GM12875 (cell line): ENCODE results near the gene KIF25.
A peak's percentile ranks its signal among the peaks of the same experiment; 100 is the strongest.
"Not testable (repeated sequence)": the region's sequence is repeated elsewhere in the genome, so short reads cannot be mapped to it uniquely, and the experiment has no call there.

Source experiments
- H3K4me3 ChIP-seq: one replicate; pipeline ENCODE4 v1.5.1; 2011; ENCODE audit warnings: low read depth, low read length, control low read depth
- TF ChIP-seq, protein P1 (sequence below): IDR thresholded peaks from 2 replicates; pipeline ENCODE4 v1.5.1; 2011; ENCODE audit warnings: low read depth, mild to moderate bottlenecking, control low read depth, inconsistent platforms, low read length, moderate library complexity, borderline replicate concordance; ENCODE audit not compliant: insufficient read depth

Gene KIF25

DNA sequence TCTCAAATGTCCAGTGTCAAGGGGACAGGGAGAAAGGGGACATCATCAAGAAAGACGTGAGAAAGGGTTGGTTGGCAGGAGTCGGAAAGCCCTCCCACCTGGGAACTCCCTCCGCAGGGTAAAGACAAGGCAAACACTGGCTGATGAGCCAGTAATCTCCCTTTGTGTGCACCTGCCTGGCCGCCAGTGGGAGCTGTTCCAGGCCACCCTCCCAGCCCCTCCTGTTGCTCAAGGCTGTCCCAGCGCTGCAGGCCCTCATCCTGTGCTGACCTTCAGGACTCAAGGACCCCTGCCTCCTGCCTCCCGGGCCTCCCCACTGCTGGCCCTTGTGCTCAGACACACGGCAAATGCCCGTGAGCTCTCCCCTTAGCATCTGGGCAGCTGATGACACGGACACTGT is 74.1 kb downstream of the KIF25 start:
- no peak overlapping the region for H3K4me3 ChIP-seq
- TF ChIP-seq, protein P1, sequence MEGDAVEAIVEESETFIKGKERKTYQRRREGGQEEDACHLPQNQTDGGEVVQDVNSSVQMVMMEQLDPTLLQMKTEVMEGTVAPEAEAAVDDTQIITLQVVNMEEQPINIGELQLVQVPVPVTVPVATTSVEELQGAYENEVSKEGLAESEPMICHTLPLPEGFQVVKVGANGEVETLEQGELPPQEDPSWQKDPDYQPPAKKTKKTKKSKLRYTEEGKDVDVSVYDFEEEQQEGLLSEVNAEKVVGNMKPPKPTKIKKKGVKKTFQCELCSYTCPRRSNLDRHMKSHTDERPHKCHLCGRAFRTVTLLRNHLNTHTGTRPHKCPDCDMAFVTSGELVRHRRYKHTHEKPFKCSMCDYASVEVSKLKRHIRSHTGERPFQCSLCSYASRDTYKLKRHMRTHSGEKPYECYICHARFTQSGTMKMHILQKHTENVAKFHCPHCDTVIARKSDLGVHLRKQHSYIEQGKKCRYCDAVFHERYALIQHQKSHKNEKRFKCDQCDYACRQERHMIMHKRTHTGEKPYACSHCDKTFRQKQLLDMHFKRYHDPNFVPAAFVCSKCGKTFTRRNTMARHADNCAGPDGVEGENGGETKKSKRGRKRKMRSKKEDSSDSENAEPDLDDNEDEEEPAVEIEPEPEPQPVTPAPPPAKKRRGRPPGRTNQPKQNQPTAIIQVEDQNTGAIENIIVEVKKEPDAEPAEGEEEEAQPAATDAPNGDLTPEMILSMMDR: 0 out of 2 replicates have a peak, but pooled peaks have one; percentile 11

DNA sequence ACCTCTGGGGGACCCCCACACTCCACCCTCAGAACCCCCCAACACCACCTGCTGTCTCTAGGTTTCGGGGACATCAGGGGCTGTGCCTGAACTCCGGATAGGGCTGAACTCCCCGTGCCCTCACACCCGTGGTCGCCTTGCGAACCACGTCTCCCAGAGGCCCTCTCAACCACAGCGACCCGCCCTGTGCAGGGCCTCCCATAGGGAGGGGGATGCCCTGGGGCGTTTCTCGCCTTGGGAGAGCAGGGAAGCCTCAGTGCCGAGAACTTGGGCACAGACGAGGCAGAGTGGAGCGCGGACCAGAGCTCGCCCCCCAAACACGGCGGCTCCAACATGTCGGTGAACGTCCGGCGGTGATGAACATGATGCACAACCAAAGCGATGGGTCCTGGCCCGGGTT is 74.8 kb downstream of the KIF25 start:
- TF ChIP-seq, protein P1: no peak

DNA sequence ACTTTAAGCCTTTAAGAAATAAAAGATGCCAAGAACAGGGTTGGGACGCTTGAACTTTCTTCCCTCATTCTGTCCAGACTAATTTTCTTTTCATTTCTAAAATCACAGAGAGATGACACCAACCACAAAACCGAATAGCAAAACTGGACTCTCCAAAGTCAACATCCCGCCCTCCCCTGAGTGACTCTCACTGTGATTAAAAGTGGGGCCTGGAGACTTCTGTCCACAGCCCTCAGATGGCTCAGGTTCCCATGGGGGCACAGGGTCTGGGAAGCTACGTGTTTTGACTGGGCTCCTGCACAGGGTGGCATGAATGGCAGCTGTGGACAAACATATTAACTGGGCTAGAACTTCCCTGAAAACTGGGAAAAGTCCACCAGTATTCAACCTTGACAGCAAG is 75.3 kb downstream of the KIF25 start:
- TF ChIP-seq, protein P1: no peak
- no peak overlapping the region for H3K4me3 ChIP-seq

More for the DNA sequence above, 74.8 kb downstream of the KIF25 start:
- H3K4me3 ChIP-seq: no peak overlapping the region

DNA sequence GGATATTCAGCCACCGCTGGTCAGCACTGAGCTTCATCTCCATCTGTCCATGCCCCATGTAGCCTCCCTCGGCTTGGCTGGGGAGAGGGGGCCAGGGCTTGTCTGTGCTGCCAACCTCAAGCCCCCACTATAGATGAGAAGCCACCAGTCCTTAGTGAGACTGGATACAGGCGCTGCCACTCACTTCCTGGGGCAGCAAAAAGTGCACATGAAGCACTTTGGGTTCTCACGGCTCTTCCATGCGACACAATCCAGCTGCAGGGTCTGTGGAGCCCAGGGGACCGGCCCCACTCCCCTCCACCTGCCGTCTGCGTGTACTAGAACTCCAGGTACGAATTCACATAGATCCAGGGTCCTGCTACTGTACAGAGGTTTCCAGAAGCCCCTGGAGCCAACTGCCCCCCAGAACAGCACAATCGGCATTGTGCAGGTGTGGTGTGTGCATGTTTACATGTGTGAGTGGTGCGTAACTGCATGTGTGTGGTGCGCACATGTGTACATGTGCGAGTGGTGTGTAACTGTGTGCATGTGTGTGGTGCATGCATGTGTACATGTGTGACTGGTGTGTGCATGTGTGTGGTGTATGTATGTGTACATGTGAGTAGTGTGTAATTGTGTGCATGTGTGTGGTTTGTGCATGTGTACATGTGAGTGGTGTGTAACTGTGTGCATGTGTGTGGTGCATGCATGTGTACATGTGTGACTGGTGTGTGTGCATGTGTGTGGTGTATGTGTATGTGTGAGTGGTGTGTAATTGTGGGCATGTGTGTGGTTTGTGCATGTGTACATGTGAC is 76.7 kb downstream of the KIF25 start:
- TF ChIP-seq, protein P1: no peak

DNA sequence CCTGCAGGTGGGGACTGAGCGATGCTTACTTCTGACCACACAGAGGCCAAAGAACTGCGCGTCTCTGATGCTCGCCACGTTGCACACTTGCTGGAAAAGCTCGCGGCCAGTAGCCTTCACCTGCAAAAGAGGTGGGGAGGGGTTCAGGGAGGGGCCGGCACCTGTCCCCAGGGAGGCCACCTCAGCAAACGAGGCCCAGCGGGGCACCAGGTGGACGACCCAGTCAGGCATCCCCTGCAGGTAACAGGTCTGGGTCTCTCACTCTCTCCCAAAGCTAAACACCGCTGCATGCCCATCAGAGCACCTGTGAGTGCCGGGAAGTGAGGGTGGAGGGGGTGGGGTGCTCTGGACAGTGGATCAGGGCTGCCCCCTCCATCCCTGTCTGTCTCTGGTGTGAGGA is 77.7 kb downstream of the KIF25 start:
- TF ChIP-seq, protein P1: no peak
- H3K4me3 ChIP-seq: no peak overlapping the region

More for the DNA sequence above, 76.7 kb downstream of the KIF25 start:
- H3K4me3 ChIP-seq: no peak overlapping the region

DNA sequence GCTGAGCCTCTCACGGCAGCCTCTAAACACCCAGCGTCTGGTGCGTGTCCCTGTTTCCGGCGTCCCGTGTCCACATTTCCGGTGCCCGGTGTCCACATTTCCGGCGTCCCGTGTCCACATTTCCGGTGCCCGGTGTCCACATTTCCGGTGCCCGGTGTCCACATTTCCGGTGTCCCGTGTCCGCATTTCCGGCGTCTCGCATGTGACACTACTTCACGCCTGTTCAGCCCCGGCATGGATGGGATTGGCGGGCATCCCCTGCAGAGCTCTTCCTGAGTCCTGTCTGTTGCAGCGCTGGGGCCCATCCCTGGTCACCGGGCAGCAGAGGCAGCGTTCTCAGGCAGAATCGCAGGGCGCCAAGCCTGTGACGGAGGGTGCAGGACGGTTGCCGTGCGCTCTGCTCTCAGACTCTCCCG is 78.3 kb downstream of the KIF25 start:
- TF ChIP-seq, protein P1: no peak
- no peak overlapping the region for H3K4me3 ChIP-seq

DNA sequence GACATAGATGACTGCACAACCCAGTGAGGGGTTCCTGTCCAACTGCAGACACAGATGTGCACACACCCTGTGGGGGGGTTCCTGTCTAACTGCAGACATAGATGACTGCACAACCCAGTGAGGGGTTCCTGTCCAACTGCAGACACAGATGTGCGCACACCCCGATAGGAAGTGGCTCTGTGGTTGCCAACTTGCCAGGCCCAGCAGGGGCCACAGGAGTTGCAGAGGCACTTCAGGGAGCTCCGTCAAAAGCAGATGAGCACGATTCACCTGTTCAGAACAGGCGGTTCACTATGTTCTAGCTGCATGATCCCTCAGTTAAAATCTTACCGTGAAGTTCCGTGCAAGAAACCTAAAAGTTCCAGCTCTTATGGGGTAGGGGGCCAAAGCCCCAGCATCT is 79.9 kb downstream of the KIF25 start:
- H3K4me3 ChIP-seq: not testable (repeated sequence)
